Measurements from ENCODE around the gene ANKRD52. TPM values are rescaled to one million over a fixed set of nuclear protein-coding genes. Genes with fewer than 3 reads are reported as not detected.

ANKRD52 gene
- total and polyA plus RNA-seq, 2 of the 8 experiments (the other 6 are each of a cell fraction or from before 2014, with no cell fraction given): 14.0 to 36.3 TPM

GRCh38 chr12:56266693-56267442 lies 8.7 kb upstream of the ANKRD52 start, which contains the start of gene COQ10A (continued):
- TF ChIP-seq ATF2 (IDR thresholded peaks at IDR 0.05; ENCODE audit: low read length) (no peak), EZH2 (IDR thresholded peaks at IDR 0.05; ENCODE audit: low read depth, low read length, severe bottlenecking) (no peak), KDM4A (IDR thresholded peaks at IDR 0.05; ENCODE audit: low read depth, low read length, severe bottlenecking) (peak; percentile 84), TAF7 (optimal IDR thresholded peaks at IDR 0.05; ENCODE audit: borderline replicate concordance, low read depth, low read length) (peak; percentile 63), SP2 (IDR thresholded peaks at IDR 0.05; ENCODE audit: low read length) (no peak), CBX5 (IDR thresholded peaks at IDR 0.05; ENCODE audit: low read depth, low read length) (no peak), JUND (IDR thresholded peaks at IDR 0.05; ENCODE audit: low read length) (no peak), POU5F1 (IDR thresholded peaks at IDR 0.05; ENCODE audit: low read depth, low read length) (no peak), CHD2 (IDR thresholded peaks at IDR 0.05; ENCODE audit: low read length) (no peak), SP4 (IDR thresholded peaks at IDR 0.05; ENCODE audit: low read length) (no peak), GTF2F1 (IDR thresholded peaks at IDR 0.05; ENCODE audit: borderline replicate concordance, low read depth, low read length) (no peak), POLR2AphosphoS5 (IDR thresholded peaks at IDR 0.05; ENCODE audit: low read depth, low read length) (peak; percentile 76), CREB1 (IDR thresholded peaks at IDR 0.05) (peak; percentile 89), SUZ12 (IDR thresholded peaks at IDR 0.05; ENCODE audit: low read length) (no peak)

Measured in H1 (cell line).